Type B pancreatic cell (in vitro differentiated cells): ENCODE measurements around the gene RASSF7. TPM values are rescaled to one million over a fixed set of nuclear protein-coding genes. Genes with fewer than 3 reads are reported as not detected.
A peak's percentile ranks its signal among the peaks of the same experiment; 100 is the strongest.
"Not testable (repeated sequence)": the region's sequence is repeated elsewhere in the genome, so short reads cannot be mapped to it uniquely, and the experiment has no call there.

Source experiments
- DNase-seq: peaks from one replicate; pipeline ENCODE4 v3.0.0; 2021; ENCODE audit warnings: mixed read lengths; ENCODE audit not compliant: unreplicated experiment; ENCODE audit errors: extremely low spot score
- H3K27ac Mint-ChIP-seq: 2 replicates; pipeline ENCODE4 v1.8.0; 2021; ENCODE audit warnings: mild to moderate bottlenecking, mixed read lengths
- H3K27me3 Mint-ChIP-seq: 2 replicates; pipeline ENCODE4 v1.8.0; 2021; ENCODE audit warnings: mixed read lengths
- H3K36me3 Mint-ChIP-seq: 2 replicates; pipeline ENCODE4 v1.8.0; 2021; ENCODE audit warnings: mixed read lengths
- H3K4me1 Mint-ChIP-seq: one replicate; pipeline ENCODE4 v1.8.0; 2021; ENCODE audit warnings: mixed read lengths; ENCODE audit not compliant: unreplicated experiment
- H3K4me3 Mint-ChIP-seq: 2 replicates; pipeline ENCODE4 v1.8.0; 2021; ENCODE audit warnings: mild to moderate bottlenecking, mixed read lengths
- H3K9me3 Mint-ChIP-seq: 2 replicates; pipeline ENCODE4 v1.8.0; 2021; ENCODE audit warnings: mixed read lengths
- total RNA-seq: library from RNA; stranded (reverse); gene quantifications from 2 replicates; pipeline ENCODE4 v1.2.1, GENCODE V29; 2021; ENCODE audit warnings: low replicate concordance
- TF ChIP-seq, protein P1 (sequence below): fragments of 200-600 bp; sonication (generic); conservative IDR thresholded peaks from 2 replicates; pipeline ENCODE4 v1.5.0; 2021; ENCODE audit warnings: antibody characterized with exemption, mild to moderate bottlenecking

The RASSF7 gene
- total RNA-seq, 1 donor from 2014 or later = 35.7 TPM

DNA sequence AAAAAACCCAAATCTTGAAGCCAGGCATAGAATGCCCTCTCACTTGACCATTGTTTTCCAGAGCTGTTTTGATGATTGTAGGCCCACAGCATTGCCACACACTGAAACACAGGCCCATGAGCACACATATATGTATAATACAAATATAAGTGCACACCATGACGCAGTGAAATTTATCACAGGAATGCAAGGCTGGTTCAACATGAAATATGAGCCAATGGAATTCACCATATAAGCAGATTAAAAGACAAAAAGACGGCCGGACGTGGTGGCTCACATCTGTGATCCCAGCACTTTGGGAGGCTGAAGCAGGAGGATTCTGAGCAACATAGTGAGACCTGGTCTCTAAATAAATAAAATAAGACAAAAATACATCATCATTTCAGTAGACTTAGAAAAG, 44.4 kb upstream of the RASSF7 start:
- TF ChIP-seq, protein P1, sequence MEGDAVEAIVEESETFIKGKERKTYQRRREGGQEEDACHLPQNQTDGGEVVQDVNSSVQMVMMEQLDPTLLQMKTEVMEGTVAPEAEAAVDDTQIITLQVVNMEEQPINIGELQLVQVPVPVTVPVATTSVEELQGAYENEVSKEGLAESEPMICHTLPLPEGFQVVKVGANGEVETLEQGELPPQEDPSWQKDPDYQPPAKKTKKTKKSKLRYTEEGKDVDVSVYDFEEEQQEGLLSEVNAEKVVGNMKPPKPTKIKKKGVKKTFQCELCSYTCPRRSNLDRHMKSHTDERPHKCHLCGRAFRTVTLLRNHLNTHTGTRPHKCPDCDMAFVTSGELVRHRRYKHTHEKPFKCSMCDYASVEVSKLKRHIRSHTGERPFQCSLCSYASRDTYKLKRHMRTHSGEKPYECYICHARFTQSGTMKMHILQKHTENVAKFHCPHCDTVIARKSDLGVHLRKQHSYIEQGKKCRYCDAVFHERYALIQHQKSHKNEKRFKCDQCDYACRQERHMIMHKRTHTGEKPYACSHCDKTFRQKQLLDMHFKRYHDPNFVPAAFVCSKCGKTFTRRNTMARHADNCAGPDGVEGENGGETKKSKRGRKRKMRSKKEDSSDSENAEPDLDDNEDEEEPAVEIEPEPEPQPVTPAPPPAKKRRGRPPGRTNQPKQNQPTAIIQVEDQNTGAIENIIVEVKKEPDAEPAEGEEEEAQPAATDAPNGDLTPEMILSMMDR = no peak
- Mint-ChIP-seq H3K36me3 (peaks cover 35% of the 10 kb centered on the region), H3K4me3 (no peak overlapping the region), H3K27ac (no peak overlapping the region), H3K27me3 (no peaks in the 10 kb centered on the region), H3K9me3 (no peaks in the 10 kb centered on the region), H3K4me1 (peaks cover 3% of the 10 kb centered on the region)
- no peak for DNase-seq

DNA sequence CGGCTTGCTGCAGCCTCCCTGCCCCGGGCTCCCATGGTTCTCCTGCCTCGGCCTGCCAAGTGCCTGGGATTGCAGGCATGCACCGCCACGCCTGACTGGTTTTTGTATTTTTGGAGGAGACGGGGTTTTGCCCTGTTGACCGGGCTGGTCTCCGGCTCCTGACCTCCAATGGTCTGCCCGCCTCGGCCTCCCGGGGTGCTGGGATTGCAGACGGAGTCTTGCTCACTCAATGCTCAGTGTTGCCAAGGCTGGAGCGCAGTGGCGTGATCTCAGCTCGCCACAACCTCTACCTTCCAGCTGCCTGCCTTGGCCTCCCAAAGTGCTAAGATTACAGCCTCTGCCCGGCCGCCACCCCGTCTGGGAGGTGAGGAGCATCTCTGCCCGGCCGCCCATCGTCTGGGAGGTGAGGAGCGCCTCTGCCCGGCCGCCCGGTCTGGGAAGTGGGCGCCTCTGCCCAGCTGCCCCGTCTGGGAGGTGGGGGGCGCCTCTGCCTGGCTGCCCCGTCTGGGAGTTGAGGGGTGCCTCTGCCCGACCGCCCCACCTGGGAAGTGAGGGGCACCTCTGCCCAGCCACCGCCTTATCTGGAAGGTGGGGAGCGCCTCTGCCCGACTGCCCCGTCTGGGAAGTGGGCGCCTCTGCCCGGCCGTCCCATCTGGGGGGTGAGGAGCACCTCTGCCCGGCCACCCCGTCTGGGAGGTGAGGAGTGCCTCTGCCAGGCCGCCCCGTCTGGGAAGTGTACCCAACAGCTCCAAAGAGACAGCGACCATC, 43.7 kb upstream of the RASSF7 start:
- H3K4me3 Mint-ChIP-seq, H3K27me3 Mint-ChIP-seq, H3K9me3 Mint-ChIP-seq, H3K4me1 Mint-ChIP-seq: not testable (repeated sequence)
- DNase-seq = peak; percentile 68
- Mint-ChIP-seq H3K27ac (peak overlapping the region; percentile 81), H3K36me3 (peaks cover 31% of the 10 kb centered on the region)

DNA sequence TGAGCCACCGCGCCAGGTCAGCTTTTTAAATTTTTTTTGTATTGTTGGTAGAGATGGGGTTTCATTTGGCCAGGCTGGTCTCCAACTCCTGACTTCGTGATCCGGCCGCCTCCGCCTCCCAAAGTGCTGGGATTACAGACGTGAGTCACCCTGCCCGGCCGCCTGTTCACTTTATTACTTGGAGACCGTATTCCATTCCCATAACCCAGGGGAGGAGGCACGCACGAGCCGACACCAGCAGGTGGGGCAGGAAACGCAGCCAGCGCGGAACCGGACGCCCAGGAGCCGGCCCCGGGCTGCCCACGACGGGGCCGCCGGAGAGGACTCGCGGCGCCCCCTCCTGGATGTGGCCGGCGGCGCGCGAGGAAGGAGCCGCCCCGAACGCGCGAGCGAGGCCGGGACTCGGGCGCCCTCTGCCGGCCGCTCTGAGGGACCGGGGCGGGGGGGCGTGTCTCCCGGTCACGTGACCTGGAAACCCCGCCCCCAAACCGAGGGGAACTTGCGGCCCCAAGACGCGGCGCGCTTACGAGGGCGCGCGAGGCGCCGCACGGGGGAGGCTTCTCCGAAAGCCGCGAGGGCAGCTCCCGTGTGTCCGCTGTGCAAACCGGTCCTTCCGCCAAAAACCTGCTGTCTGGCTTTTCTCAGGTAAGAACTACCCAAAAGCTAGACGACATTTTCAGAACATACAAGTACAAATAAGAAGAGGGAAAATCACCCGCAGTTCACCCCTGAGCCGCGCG, 42.1 kb upstream of the RASSF7 start:
- peaks cover 3% of the 10 kb centered on the region for H3K4me1 Mint-ChIP-seq
- H3K9me3 Mint-ChIP-seq = no peaks in the 10 kb centered on the region

DNA sequence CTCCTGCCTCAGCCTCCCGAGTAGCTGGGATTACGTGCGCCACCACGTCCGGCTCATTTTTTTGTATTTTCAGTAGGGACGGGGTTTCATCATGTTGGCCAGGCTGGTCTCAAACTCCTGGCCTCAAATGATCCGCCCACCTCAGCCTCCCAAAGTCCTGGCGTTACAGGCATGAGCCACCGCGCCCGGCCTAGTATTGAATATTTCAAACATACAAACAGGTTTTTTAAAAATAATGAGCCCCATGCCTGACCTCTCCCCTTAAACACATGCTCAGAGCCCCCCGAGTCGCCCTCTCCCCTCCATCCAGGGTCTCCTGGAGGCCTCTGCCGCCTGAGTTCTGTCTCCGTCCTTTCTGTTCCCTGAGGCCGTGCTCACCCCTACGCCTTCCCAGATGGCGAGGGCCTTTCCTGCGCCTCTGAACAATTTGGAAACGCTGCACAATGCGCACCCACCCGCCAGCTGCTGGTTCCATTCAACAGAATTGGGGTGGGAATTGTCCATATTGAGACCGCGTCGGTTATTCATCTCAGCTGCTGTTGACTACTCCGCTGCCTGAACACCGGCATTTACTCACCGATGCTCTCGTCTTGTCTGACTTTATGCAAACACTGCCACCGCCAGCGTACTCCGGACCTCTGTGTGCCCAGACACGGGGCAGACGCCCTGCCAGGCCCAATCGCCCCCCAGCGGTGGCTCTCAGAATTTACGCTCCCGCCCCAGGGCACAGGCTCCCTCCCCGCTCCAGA, 40.2 kb upstream of the RASSF7 start:
- no peak for DNase-seq
- Mint-ChIP-seq H3K27me3 (no peaks in the 10 kb centered on the region), H3K36me3 (peaks cover 19% of the 10 kb centered on the region), H3K4me3 (no peak overlapping the region), H3K27ac (no peak overlapping the region), H3K4me1 (peaks cover 3% of the 10 kb centered on the region), H3K9me3 (no peaks in the 10 kb centered on the region)
- TF ChIP-seq, protein P1 = peak; percentile 37

More for the DNA sequence above, 42.1 kb upstream of the RASSF7 start:
- peak; percentile 87 for DNase-seq
- H3K4me3 Mint-ChIP-seq = peak overlapping the region; percentile 76
- peaks cover 26% of the 10 kb centered on the region for H3K36me3 Mint-ChIP-seq
- no peaks in the 10 kb centered on the region for H3K27me3 Mint-ChIP-seq
- TF ChIP-seq, protein P1 = peak; percentile 100
- H3K27ac Mint-ChIP-seq = peak overlapping the region; percentile 76

DNA sequence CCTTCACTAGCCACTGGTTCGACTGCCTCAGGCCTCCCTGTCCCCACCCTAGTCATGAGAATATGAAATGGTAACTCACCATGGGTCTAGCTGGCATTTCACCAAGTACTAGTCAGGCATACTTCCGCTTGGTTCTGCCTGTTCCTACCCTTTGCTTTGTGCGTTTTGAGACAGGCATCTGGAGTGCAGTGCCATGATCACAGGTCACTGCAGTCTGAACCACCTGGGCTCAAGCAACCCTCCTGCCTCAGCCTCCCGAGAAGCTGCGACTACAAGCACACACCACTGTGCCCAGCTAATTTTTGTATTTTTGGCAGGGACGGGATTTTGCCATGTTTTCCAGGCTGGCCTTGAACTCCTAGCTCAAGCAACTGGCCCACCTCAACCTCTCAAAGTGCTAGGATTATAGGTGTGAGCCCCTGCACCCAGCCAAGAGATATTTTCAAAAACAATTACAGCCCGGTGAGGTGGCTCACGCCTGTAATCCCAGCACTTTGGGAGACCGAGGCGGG, 39.5 kb upstream of the RASSF7 start:
- DNase-seq = no peak
- TF ChIP-seq, protein P1 = no peak
- Mint-ChIP-seq H3K4me1 (peaks cover 3% of the 10 kb centered on the region), H3K9me3 (no peaks in the 10 kb centered on the region), H3K27me3 (no peaks in the 10 kb centered on the region), H3K27ac (no peak overlapping the region), H3K4me3 (no peak overlapping the region), H3K36me3 (peaks cover 15% of the 10 kb centered on the region)
